ENCODE data around the gene NTPCR.

DNA sequence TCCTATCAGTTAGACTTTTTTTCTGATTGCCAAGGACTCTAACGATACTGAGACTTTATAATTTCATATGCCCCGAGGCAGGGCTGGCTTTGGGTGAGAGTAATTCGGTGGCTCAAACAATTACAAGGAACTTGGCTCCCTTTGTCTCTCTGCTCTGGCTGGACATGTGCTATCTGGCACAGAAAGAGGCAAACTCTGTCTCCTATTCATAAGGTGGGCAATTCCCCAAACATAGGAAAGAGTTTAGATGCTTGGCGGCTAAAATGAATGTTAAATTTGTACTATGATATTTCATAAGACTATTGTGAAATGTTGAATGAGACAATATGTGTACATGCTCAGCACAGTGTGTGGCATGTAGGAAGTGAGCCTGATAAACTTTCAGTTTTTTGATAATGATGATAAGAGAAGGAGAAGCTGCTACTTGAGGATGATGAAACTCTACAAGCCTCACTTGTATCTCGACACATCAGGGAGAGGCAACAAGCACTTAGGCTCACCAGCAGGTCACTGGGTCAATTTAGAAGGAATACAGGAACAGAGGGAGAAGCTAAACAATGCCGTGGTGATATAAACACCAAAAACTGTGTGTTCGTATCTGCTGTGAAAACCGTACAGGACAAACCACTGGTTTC is 12.6 kb upstream of the NTPCR start:
- no peak for TF ChIP-seq ZNF791 (tag by site-specific recombination; IDR thresholded peaks at IDR 0.05)
- TF ChIP-seq, protein P1, sequence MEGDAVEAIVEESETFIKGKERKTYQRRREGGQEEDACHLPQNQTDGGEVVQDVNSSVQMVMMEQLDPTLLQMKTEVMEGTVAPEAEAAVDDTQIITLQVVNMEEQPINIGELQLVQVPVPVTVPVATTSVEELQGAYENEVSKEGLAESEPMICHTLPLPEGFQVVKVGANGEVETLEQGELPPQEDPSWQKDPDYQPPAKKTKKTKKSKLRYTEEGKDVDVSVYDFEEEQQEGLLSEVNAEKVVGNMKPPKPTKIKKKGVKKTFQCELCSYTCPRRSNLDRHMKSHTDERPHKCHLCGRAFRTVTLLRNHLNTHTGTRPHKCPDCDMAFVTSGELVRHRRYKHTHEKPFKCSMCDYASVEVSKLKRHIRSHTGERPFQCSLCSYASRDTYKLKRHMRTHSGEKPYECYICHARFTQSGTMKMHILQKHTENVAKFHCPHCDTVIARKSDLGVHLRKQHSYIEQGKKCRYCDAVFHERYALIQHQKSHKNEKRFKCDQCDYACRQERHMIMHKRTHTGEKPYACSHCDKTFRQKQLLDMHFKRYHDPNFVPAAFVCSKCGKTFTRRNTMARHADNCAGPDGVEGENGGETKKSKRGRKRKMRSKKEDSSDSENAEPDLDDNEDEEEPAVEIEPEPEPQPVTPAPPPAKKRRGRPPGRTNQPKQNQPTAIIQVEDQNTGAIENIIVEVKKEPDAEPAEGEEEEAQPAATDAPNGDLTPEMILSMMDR (tag by site-specific recombination; IDR thresholded peaks at IDR 0.05), result no peak

All from HEK293 (cell line).